SK-N-MC (cell line): ENCODE results near the gene MAGEF1.

ENCODE experiments used
- DNase-seq: peaks from one replicate; pipeline ENCODE4 v3.0.0-alpha.2; 2011; ENCODE audit warnings: low read depth, low spot score
- H3K27ac ChIP-seq: fragments of 200-600 bp; sonication (generic); 2 replicates; pipeline ENCODE4 v1.5.1; 2016; ENCODE audit warnings: mixed run types
- H3K36me3 ChIP-seq: fragments of 200-600 bp; sonication (generic); 2 replicates; pipeline ENCODE4 v1.6.1; 2017; ENCODE audit warnings: antibody characterized with exemption, low read length, mixed read lengths; ENCODE audit not compliant: insufficient read depth
- H3K4me3 ChIP-seq: fragments of 200-600 bp; sonication (generic); 2 replicates; pipeline ENCODE4 v1.5.1; 2016
- H3K9ac ChIP-seq: fragments of 200-600 bp; sonication (generic); 2 replicates; pipeline ENCODE4 v1.8.0; 2017; ENCODE audit warnings: mixed run types, mixed read lengths; ENCODE audit not compliant: insufficient read length
- H3K9me3 ChIP-seq: fragments of 200-600 bp; sonication (generic); 2 replicates; pipeline ENCODE4 v1.6.1; 2017; ENCODE audit warnings: low read depth, mild to moderate bottlenecking, antibody characterized with exemption, low read length, moderate library complexity, mixed read lengths
- EZH2 ChIP-seq: fragments of 200-600 bp; sonication (generic); IDR thresholded peaks from one replicate; pipeline ENCODE4 v1.6.1; 2017; ENCODE audit warnings: antibody characterized with exemption
- FOXP2 ChIP-seq: optimal IDR thresholded peaks from 2 replicates; pipeline ENCODE3; 2011; ENCODE audit warnings: mild to moderate bottlenecking, moderate library complexity; ENCODE audit not compliant: insufficient read depth; ENCODE audit errors: extremely low read length, control extremely low read depth
- POLR2AphosphoS5 ChIP-seq: IDR thresholded peaks from 2 replicates; pipeline ENCODE4 v1.6.1; 2012; ENCODE audit warnings: mild to moderate bottlenecking, low read depth, low read length, borderline replicate concordance

Gene MAGEF1

GRCh38 chr3:184711493-184712247, at the start of gene MAGEF1:
MAGEF1 (minus strand) TSS chr3:184712064; CDS start chr3:184711821, 243 bp downstream.
- TF ChIP-seq EZH2, result no peak
- TF ChIP-seq FOXP2, result peak; percentile 72
- peak; percentile 84 for TF ChIP-seq POLR2AphosphoS5

GRCh38 chr3:184761075-184761841, 49.4 kb upstream of the MAGEF1 start:
- H3K27ac ChIP-seq, result peak overlapping the region; percentile 94
- H3K36me3 ChIP-seq, result no peaks in the 10 kb centered on the region
- H3K4me3 ChIP-seq, result peak overlapping the region; percentile 46
- no peak for TF ChIP-seq EZH2
- TF ChIP-seq FOXP2, result no peak
- DNase-seq, result no peak
- peak overlapping the region; percentile 35 for H3K9ac ChIP-seq
- no peaks in the 10 kb centered on the region for H3K9me3 ChIP-seq

More at GRCh38 chr3:184711493-184712247, at the start of gene MAGEF1:
- peak within 1 kb of the TSS; percentile 88 for H3K4me3 ChIP-seq
- peak; percentile 70 for DNase-seq
- peaks cover 39% of the 10 kb centered on the region for H3K36me3 ChIP-seq
- H3K9me3 ChIP-seq, result no peaks in the 10 kb centered on the region
- peak within 1 kb of the TSS; percentile 89 for H3K9ac ChIP-seq
- H3K27ac ChIP-seq, result peak within 1 kb of the TSS; percentile 97

- Histone ChIP-seq H3K9me3 (no peaks in the 10 kb centered on the region), H3K9ac (peak overlapping the region; percentile 35), H3K4me3 (peak overlapping the region; percentile 46; the same call in 1 of the 2 replicates), H3K36me3 (no peaks in the 10 kb centered on the region), H3K27ac (peak overlapping the region; percentile 94)
- no peak for TF ChIP-seq EZH2
- no peak for DNase-seq
Measured at GRCh38 chr3:184760337-184761074, 48.6 kb upstream of the MAGEF1 start.

GRCh38 chr3:184759666-184760200, 47.9 kb upstream of the MAGEF1 start:
- no peaks in the 10 kb centered on the region for H3K9me3 ChIP-seq
- DNase-seq, result no peak
- TF ChIP-seq FOXP2, result no peak
- no peak for TF ChIP-seq POLR2AphosphoS5
- no peak for TF ChIP-seq EZH2
- H3K9ac ChIP-seq, result no peak overlapping the region
- no peaks in the 10 kb centered on the region for H3K36me3 ChIP-seq
- H3K4me3 ChIP-seq, result no peak overlapping the region
- no peak overlapping the region for H3K27ac ChIP-seq

- H3K9ac ChIP-seq, result no peak overlapping the region
- DNase-seq, result no peak
- H3K27ac ChIP-seq, result no peak overlapping the region
- TF ChIP-seq FOXP2 (no peak), POLR2AphosphoS5 (no peak), EZH2 (no peak)
- no peaks in the 10 kb centered on the region for H3K36me3 ChIP-seq
- no peaks in the 10 kb centered on the region for H3K9me3 ChIP-seq
- no peak overlapping the region for H3K4me3 ChIP-seq
Measured at GRCh38 chr3:184758056-184758455, 46.2 kb upstream of the MAGEF1 start.

- Histone ChIP-seq H3K27ac (no peak overlapping the region), H3K9ac (no peak overlapping the region)
Measured at GRCh38 chr3:184757022-184757651, 45.3 kb upstream of the MAGEF1 start.

GRCh38 chr3:184756151-184757021, 44.5 kb upstream of the MAGEF1 start:
- DNase-seq, result no peak
- H3K36me3 ChIP-seq, result no peaks in the 10 kb centered on the region
- no peak overlapping the region for H3K9ac ChIP-seq
- H3K27ac ChIP-seq, result 0 out of 2 replicates have a peak overlapping the region, but pooled peaks have one; percentile 12
- no peak overlapping the region for H3K4me3 ChIP-seq
- no peak for TF ChIP-seq FOXP2
- no peak for TF ChIP-seq EZH2
- TF ChIP-seq POLR2AphosphoS5, result no peak
- no peaks in the 10 kb centered on the region for H3K9me3 ChIP-seq

More at GRCh38 chr3:184757022-184757651, 45.3 kb upstream of the MAGEF1 start:
- TF ChIP-seq EZH2 (no peak), FOXP2 (no peak), POLR2AphosphoS5 (no peak)
- Histone ChIP-seq H3K4me3 (no peak overlapping the region), H3K36me3 (no peaks in the 10 kb centered on the region), H3K9me3 (no peaks in the 10 kb centered on the region)
- DNase-seq, result no peak
